GM21360 (cell line): ENCODE data around the gene ZNF207.
"Not testable (repeated sequence)": the region's sequence is repeated elsewhere in the genome, so short reads cannot be mapped to it uniquely, and the experiment has no call there.

Source experiments
- ATAC-seq: cut with Tn5 transposase; IDR thresholded peaks from one replicate; pipeline ENCODE4 v1.9.1; 2021; ENCODE audit warnings: mild to moderate bottlenecking, moderate library complexity; ENCODE audit not compliant: unreplicated experiment

Gene ZNF207

DNA sequence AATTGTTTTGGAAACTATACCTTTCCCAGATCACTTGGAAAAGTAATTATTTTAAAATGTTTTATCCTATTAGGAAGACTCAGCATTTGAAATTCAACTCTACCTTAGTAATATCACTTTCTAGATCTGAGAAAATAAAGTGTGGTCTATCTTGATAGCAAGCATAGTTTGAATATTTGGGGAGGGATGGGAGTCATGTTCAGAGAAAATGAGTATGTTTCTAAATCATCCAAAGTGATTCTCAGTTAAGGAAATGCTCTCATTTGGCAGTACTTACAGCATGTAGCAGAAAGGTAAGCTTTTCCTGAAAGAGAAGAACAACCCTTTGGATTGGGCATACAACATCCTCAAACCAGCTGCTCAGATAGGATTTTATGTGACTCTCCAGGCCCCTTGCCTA is 14.9 kb upstream of the ZNF207 start:
- ATAC-seq, result no peak

DNA sequence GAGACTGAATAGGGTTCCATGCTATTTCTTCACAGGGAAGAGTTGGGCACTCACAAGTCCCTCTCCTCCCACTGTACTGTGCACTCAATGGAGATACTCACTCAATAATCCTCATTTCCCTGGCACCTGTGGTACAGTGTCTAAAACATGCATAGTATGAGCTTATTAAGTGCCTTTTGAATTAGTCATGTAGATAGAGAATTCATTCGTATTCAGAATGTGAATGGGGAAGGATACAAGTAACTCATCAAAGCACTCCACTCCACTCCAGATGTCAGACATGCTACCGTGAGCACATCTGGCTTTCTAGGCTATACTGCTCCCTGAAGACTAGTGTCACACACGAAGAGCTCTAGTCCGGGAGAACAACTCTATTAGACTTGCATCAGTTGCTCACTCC is 14.3 kb upstream of the ZNF207 start:
- ATAC-seq, result no peak

- peak; percentile 14 for ATAC-seq
Observed at GRCh38 chr17:32341141-32341856, 8.7 kb upstream of the ZNF207 start.

- ATAC-seq, result peak; percentile 58
Observed at GRCh38 chr17:32341857-32342602, 7.9 kb upstream of the ZNF207 start, which contains the start of gene C17orf75. C17orf75 (minus strand) TSS chr17:32342173; CDS start chr17:32342139, 34 bp downstream.

- no peak for ATAC-seq
Observed at GRCh38 chr17:32342603-32343325, 7.2 kb upstream of the ZNF207 start.

GRCh38 chr17:32345951-32346600 is 3.9 kb upstream of the ZNF207 start:
- no peak for ATAC-seq

- ATAC-seq, result no peak
Observed at GRCh38 chr17:32348483-32348800, 1.5 kb upstream of the ZNF207 start.

DNA sequence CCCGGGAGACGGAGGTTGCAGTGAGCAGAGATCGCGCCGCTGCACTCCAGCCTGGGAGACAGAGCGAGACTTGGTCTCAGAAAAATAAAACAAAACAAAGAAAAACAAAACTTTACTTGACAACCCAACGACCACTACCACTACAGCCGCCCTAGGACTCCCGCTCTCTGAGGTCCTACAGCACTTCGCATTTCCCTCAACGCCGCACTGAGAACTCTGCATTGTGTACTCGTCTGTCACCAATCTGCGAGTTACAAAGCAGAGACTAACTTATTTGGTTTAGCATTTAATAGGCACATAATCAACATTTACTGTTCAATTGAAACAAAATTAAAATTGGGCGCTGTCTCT is 479 bp upstream of the ZNF207 start:
- no peak for ATAC-seq

DNA sequence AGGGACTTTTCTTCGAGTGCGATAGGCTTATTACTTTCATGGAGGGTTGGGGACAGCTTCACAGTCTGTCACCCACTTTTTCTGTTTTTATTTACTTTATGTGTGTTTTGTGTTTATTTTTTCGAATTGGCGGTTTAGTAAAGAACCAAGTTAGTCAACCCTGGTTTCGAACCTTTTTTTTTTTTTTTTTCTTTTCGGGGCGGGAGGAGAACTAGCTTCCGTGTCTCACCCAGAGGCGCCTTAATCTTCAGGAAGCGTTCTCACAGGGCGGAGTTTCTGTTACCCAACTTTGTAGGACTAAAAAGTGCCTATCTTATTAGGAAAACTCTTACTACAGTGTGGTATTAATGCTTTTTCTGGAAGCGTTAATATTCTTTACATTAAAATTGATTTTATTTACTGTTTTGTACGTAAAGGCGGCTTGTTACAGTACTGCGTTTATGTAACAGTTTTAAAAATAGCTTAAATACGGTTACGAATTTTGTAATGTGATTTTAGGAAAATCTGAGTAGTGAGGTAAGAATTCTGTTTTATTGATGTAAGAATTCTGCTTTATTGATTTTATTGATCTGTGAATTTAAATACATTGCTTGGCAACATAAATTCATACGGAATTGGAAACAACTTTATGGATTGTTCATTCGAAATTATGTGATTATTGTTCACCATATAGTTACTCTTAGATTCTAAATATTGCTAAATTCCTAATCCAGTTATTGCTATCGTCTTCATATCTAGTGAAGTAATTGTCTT is 885 bp downstream of the ZNF207 start:
- no peak for ATAC-seq

DNA sequence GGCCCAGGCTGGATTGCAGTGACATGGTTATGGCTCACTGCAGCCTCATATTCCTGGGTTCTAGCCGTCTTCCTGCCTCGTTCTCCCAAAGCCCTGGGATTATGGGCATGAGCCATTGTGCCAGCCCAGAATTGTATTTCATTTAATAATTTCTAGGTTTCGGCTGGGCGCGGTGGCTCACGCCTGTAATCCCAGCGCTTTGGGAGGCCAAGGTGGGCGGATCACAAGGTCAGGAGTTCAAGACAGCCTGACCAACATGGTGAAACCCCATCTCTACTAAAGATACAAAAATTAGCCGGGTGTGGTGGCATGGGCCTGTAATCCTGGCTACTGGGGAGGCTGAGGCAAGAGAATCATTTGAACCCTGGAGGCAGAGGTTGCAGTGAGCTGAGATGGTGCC is 2.8 kb downstream of the ZNF207 start:
- ATAC-seq, result not testable (repeated sequence)

DNA sequence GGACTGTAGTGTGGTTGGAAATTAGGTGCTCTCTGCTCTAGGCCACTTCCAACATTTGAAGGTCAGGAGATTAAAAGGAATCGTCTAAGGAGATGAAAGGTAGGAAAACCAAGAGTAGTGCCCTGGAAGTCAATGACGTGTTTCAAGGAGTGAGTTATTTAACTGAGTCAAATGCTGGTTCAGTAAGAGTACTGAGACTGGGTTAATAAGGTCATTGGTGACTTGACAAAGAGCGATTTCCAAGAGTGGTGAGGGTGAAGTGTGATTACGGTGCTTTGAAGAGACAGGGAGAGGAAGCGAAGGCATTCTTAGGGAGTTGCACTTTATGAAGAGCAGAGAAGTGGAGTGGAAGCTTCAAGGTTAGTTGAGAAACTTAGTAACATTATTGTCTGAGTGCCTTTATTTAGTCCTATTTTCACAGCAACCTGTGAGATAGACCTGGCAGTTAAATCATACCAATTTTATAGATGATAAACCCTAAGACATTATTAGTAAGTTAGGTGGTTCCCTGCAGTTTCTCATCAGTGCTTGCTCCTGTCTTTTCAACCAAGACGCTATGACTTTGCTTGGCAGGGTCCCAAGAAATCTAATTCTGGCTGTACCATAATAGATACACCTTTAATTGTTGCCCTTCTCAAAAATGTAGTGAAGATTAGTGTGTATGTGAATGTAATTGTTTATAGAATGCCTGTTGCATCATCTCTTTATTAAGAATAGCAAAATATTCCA is 5.9 kb downstream of the ZNF207 start:
- ATAC-seq, result no peak

DNA sequence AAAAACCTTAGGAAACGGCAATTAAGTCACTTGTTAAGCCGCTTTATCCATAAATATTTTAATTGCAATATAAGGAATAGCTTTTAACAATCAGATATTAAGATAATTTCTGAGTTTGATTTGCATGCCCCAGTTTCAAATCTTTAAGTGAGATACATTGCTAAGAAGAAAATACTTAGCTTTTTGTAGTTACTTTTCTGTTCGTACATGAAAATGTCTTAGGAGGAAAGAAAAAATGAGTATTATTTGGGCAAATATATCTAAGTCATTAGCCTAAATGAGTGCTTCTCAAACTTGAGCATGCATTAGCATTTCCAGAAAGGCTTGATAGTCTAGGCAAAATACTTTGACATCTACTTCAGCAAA is 6.4 kb downstream of the ZNF207 start:
- ATAC-seq, result no peak

GRCh38 chr17:32356750-32357149 is 6.8 kb downstream of the ZNF207 start:
- ATAC-seq, result no peak

GRCh38 chr17:32357615-32358014 is 7.7 kb downstream of the ZNF207 start:
- no peak for ATAC-seq

DNA sequence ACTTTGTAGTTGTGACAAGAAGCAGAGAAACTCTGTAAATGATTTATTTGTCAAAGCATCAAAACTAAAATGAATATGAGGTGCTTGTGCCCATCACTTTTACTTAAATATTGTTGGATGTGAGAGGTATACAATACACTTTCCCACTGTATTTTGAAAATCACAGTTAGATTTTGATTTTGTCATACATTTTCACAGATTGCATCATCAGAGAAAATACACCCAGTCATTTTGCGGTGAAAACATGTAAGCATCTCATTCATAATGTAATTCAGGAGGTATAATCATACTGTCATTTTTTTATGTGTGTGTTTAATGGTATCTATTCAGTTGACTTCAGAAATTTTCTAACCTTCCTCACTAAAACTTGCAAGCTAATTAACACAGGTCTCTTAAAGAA is 11.3 kb downstream of the ZNF207 start:
- no peak for ATAC-seq

GRCh38 chr17:32370426-32370825 is 20.5 kb downstream of the ZNF207 start:
- ATAC-seq, result no peak

DNA sequence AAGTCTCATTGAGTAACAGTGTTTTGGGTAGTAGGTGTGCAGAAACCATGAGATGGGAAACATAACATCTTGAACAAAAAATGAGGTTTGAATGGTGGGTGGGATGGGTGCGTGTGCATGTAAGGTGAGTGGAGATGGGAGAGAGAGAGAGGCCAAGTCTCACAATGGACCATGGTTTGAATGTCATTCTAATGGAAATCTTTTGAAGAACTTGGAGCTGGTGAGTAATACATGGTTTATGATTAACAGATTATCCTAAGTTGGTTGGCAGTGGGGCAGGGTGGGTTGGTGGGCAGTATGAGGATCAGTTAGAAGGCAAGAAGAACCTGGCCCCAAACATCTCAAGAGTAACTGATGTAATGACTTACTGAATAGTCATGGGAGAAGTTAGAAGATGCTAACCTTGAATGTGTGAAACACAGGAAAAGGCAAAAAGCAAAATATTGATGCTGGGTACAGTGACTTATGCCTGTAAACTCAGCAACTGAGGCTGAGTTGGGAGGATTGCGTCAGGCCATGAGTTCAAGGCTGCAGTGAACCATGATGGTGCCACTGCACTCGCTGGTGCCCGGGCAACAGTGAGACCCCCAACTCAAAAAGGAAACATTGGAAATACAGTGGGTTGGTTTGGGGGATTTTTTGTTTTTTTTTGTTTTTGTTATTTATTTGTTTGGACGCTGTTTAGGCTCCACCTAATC is 32.7 kb downstream of the ZNF207 start:
- no peak for ATAC-seq

DNA sequence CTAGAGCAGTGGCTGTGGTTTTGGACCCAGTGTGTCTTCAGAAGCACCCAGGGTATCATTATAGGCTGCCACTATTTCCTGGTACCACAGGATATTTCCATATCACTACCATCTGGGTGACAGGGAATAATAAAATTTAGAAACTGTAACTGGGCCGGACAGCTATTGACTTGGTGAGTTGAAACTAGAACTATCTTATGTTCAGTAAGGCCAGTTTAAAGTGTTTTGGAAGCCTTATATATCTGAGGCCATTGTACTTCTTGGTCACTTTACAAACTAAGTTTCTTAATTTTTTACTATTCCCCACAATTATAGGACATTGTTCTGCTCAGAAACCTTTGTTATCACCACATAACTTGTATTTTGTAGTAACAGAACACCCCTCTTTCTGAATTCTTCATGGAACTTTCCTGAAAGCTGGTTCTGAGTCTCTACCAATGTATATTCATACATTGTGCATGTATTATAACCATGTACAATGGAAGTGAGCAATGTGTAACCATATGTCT is 34.0 kb downstream of the ZNF207 start:
- ATAC-seq, result no peak

DNA sequence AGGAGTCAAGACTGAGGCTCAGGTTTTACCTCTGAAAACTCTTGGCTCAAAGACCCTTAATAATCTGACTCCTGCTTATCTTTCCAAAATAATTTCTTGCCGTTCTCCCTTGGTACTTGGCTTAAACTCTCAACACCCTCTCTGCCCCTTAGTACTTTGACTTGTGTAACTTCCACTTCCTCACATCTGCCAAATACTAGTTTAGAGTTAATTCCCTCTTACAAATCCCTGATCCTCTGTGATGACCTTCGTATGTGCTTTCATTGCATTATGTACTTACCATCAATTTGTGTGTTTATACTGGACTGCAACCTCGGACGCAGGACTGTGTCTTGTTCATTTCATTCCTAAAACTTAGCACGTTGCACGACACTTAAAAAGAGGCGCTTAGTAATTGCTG is 35.2 kb downstream of the ZNF207 start:
- ATAC-seq, result no peak
